ENCODE data around the gene TPK1. TPM values are rescaled to one million over a fixed set of nuclear protein-coding genes. Genes with fewer than 3 reads are reported as not detected.

The TPK1 gene
- polyA plus RNA-seq, 1 experiment = 1.2 TPM

GRCh38 chr7:144835155-144835611 is 670 bp downstream of the TPK1 start:
- H3K27me3 ChIP-seq (ENCODE audit: control insufficient read depth, insufficient read depth, low read length) = no peaks in the 10 kb centered on the region
- TF ChIP-seq CTCF (IDR thresholded peaks at IDR 0.05; ENCODE audit: insufficient read depth, low read depth, low read length) = no peak
- DNase-seq (ENCODE audit: low read depth) = no peak
- no peaks in the 10 kb centered on the region for H3K36me3 ChIP-seq (ENCODE audit: control insufficient read depth, insufficient read depth, low read length)
- peak overlapping the region; percentile 64 for H3K4me3 ChIP-seq (ENCODE audit: low read depth, low read length)
- CTCF ChIA-PET = interaction anchor here (1.7 kb wide), 1 partner anchor 15 kb away, joined by 10 read pairs; no protein-coding TSS in a partner anchor
- POLR2A ChIA-PET = no interaction called here

- TF ChIP-seq CTCF (IDR thresholded peaks at IDR 0.05; ENCODE audit: insufficient read depth, low read depth, low read length) = no peak
- ChIA-PET POLR2A (no interaction called here), CTCF (no interaction called here)
- Histone ChIP-seq H3K36me3 (ENCODE audit: control insufficient read depth, insufficient read depth, low read length) (no peaks in the 10 kb centered on the region), H3K27me3 (ENCODE audit: control insufficient read depth, insufficient read depth, low read length) (no peaks in the 10 kb centered on the region), H3K4me3 (ENCODE audit: low read depth, low read length) (peak overlapping the region; percentile 64)
- no peak for DNase-seq (ENCODE audit: low read depth)
Observed at GRCh38 chr7:144834641-144835144, 1.2 kb downstream of the TPK1 start.

GRCh38 chr7:144830811-144831210 is 5.0 kb downstream of the TPK1 start:
- no peak for DNase-seq (ENCODE audit: low read depth)
- no peak overlapping the region for H3K4me3 ChIP-seq (ENCODE audit: low read depth, low read length)
- CTCF ChIA-PET = no interaction called here

GRCh38 chr7:144830024-144830785 is 5.6 kb downstream of the TPK1 start:
- CTCF ChIA-PET = no interaction called here
- Histone ChIP-seq H3K27me3 (ENCODE audit: control insufficient read depth, insufficient read depth, low read length) (no peaks in the 10 kb centered on the region), H3K36me3 (ENCODE audit: control insufficient read depth, insufficient read depth, low read length) (no peaks in the 10 kb centered on the region), H3K4me3 (ENCODE audit: low read depth, low read length) (no peak overlapping the region)
- POLR2A ChIA-PET = no interaction called here
- DNase-seq (ENCODE audit: low read depth) = no peak
- no peak for TF ChIP-seq CTCF (IDR thresholded peaks at IDR 0.05; ENCODE audit: insufficient read depth, low read depth, low read length)

More at GRCh38 chr7:144830811-144831210, 5.0 kb downstream of the TPK1 start:
- TF ChIP-seq CTCF (IDR thresholded peaks at IDR 0.05; ENCODE audit: insufficient read depth, low read depth, low read length) = no peak
- no peaks in the 10 kb centered on the region for H3K27me3 ChIP-seq (ENCODE audit: control insufficient read depth, insufficient read depth, low read length)
- POLR2A ChIA-PET = no interaction called here
- H3K36me3 ChIP-seq (ENCODE audit: control insufficient read depth, insufficient read depth, low read length) = no peaks in the 10 kb centered on the region

GRCh38 chr7:144827621-144828020 is 8.2 kb downstream of the TPK1 start:
- no peak for TF ChIP-seq CTCF (IDR thresholded peaks at IDR 0.05; ENCODE audit: insufficient read depth, low read depth, low read length)
- no peaks in the 10 kb centered on the region for H3K36me3 ChIP-seq (ENCODE audit: control insufficient read depth, insufficient read depth, low read length)
- H3K27me3 ChIP-seq (ENCODE audit: control insufficient read depth, insufficient read depth, low read length) = no peaks in the 10 kb centered on the region
- no peak for DNase-seq (ENCODE audit: low read depth)
- POLR2A ChIA-PET = no interaction called here
- CTCF ChIA-PET = no interaction called here
- no peak overlapping the region for H3K4me3 ChIP-seq (ENCODE audit: low read depth, low read length)

Measured in BJ (cell line).